VCaP (cell line): ENCODE data around the gene UPK2.

ENCODE experiments used
- H3K27ac ChIP-seq: fragments of 450-650 bp; 2 replicates; pipeline ENCODE4 v1.5.1; 2017
- TF ChIP-seq, protein P1 (sequence below): fragments of 450-650 bp; conservative IDR thresholded peaks from 2 replicates; pipeline ENCODE4 v1.5.1; 2017; ENCODE audit warnings: mild to moderate bottlenecking, moderate library complexity

The UPK2 gene

DNA sequence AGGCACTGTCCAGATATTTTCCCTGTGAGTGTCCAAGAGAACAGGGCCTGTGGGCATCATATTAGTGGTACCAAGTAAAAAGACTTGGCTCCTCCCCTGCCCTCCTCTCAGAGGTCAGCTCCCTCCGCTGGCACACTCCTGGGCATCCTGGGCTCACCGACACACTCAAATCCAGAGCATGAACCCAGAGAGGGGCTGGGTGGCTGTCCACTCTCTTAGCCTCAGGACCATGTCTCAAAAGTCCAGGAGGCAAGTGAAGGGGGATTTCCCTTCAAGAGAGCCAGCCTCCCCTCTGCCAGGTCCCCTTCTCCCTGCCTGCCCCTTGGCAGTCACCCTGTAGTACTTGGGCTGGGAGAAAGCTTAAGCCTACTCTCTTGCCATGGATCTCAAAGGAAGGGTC, 40.7 kb upstream of the UPK2 start:
- TF ChIP-seq, protein P1, sequence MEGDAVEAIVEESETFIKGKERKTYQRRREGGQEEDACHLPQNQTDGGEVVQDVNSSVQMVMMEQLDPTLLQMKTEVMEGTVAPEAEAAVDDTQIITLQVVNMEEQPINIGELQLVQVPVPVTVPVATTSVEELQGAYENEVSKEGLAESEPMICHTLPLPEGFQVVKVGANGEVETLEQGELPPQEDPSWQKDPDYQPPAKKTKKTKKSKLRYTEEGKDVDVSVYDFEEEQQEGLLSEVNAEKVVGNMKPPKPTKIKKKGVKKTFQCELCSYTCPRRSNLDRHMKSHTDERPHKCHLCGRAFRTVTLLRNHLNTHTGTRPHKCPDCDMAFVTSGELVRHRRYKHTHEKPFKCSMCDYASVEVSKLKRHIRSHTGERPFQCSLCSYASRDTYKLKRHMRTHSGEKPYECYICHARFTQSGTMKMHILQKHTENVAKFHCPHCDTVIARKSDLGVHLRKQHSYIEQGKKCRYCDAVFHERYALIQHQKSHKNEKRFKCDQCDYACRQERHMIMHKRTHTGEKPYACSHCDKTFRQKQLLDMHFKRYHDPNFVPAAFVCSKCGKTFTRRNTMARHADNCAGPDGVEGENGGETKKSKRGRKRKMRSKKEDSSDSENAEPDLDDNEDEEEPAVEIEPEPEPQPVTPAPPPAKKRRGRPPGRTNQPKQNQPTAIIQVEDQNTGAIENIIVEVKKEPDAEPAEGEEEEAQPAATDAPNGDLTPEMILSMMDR: no peak
- H3K27ac ChIP-seq: peak overlapping the region; percentile 97

DNA sequence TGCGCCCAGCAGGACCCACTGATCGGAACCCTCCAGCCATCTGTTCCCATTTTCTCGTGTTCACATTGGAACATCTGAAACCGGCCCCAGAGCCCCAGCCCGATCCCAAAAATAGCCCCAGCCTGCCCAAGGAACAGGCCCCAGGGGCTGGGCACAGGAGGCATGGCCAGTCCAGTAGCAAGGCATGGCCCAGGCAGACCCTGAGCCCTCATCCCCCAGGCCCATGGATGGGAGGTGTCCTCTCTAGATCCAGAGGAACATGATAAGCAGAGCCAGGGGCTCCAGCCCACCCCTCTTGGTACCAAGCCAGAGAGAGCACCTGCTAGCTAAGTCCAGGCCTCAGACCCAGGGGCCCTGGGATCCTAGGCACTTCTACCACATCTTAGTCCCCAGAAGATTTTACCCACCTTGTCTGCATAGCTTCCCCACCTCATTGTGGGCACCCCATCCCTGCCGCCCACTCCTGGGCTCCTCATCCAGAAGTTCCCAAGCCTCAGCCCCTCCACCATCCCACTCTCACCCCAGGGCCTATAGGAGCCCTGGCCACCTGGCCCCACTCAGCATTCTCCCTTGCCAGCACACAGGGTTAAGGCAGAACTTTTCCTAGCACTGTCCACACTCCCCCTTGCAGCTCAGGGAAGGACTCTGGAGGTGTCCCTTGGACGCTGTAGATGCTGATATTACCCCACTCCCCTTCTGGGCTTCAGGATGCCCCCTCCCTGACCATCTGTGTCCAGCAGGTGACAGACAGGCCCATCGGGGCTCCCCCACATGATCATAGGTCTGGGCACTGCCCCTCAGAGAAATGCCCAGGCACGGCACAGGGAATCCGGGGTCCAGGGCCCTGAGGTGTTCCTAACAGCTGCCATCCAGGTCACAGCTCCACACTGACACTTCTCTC, 39.9 kb upstream of the UPK2 start:
- peak overlapping the region; percentile 97 for H3K27ac ChIP-seq
- TF ChIP-seq, protein P1: no peak

DNA sequence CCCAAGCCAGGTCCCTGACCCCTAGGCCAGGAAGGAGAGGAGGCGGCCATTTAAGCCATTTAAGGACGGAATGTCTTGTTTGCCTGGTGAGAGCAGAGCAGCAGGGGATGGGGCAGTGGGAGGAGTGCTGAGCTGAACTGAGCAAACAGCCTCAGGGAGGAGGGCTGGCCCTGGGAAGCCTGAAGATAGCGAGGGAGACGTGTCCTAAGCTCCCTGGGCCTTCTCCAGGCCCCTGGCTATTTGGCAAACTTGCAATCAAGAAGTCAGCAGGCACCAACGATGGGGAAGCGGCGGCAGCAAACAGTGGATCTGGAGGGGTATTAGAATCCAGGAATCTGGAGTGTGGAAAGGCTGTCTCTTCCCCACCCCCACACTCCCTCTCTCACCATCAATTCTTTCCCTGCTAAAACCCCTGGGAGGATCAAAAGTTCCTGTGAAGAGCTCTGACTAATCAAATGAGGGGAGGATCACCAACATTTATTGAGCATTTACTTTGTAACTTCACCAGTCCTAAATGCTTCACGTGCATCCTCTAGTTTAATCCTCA, 39.2 kb upstream of the UPK2 start:
- TF ChIP-seq, protein P1: no peak
- peak overlapping the region; percentile 97 for H3K27ac ChIP-seq

DNA sequence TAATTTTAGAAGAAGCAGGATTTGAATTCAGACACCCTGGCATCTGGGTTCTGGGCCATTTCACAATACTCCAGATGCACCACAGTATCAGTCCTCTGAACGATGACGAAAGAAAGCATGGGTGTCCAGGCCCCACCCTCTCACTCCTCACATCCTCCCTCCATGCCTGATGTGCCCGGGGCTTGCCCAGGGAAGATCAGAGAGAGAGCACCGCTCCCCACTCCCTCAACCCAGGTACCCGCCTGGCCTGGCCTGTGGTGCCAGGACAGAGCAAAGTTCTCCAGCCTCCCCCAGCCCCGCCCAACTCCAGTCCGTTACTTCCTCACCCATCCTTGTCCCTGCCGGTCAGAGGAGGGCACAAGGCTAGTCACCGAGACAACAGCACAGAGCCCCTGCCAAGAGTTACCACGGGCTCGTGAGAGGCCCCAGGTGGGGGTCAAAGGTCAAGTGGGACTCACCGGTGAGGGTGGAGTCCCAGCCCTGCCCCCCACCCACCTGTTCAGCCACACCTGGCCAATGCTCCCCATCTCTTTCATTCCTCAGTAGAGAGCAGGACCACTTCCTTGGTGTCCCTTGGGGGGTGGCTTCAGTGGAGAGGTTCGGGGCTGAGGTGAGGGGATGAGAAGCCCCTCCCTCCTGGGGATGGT, 38.5 kb upstream of the UPK2 start:
- TF ChIP-seq, protein P1: no peak
- H3K27ac ChIP-seq: peak overlapping the region; percentile 97

DNA sequence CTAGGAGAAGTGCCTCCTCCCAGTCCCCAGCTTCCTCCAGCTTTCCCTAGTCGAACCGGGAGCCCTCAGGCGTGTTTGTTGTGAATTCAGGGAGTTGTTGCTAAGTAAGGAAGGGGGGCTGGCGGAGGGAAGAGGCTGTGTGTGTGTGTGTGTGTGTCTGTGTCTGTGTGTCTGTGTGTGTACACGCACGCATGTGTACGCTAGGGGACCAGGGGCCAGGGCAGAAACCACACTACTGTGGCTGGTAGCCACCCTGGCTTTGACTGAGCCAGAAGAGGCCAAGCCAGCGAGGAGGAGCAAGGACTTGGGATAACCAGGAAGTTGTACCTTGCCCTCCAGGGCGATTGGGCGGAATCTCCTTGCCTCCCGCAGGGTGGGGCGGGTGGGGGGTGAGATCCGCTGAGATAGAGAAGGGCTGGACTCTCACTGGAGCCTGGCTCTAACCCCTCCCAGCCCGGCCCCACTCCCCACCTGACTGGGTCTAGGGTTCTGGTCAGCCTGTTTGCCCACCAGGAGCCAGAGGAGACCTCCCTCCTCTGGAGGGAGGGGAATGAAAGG, 37.9 kb upstream of the UPK2 start:
- TF ChIP-seq, protein P1: no peak
- peak overlapping the region; percentile 97 for H3K27ac ChIP-seq

DNA sequence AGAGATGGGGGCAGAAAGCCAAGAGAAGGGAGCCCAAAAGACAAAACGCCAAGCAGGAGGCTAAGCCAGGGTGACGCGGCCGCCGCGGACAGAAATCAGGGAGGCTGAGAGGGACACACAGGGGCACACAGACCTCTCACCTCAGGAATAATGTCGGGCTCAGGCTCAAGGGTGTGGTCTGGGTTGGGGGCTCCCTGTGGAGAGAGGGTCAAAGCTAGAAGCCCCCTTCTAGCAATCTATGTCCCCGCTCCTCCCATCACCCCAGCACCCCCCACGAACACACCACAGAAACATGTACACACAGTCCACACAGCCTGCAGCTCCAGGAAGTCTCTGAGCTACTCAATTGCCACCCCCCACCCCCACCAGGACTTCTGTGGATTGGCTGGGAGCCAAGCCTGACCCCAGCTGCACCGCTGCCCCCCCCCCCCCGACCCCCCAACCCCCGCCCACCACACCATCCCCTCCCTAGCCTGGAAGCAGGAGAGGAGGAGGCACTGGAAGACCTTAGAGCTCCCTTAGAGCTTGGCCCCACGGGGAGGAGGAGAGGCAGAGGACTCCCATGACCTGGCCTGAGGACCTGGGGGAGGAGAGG, 37.3 kb upstream of the UPK2 start:
- TF ChIP-seq, protein P1: no peak
- peak overlapping the region; percentile 97 for H3K27ac ChIP-seq
